ENCODE measurements around the gene HSD17B4. TPM values are rescaled to one million over a fixed set of nuclear protein-coding genes. Genes with fewer than 3 reads are reported as not detected.

Gene HSD17B4
- total and polyA plus RNA-seq, 2 of the 13 experiments (the other 11 are each of a cell fraction or from before 2014, with no cell fraction given) = 178 to 399 TPM

DNA sequence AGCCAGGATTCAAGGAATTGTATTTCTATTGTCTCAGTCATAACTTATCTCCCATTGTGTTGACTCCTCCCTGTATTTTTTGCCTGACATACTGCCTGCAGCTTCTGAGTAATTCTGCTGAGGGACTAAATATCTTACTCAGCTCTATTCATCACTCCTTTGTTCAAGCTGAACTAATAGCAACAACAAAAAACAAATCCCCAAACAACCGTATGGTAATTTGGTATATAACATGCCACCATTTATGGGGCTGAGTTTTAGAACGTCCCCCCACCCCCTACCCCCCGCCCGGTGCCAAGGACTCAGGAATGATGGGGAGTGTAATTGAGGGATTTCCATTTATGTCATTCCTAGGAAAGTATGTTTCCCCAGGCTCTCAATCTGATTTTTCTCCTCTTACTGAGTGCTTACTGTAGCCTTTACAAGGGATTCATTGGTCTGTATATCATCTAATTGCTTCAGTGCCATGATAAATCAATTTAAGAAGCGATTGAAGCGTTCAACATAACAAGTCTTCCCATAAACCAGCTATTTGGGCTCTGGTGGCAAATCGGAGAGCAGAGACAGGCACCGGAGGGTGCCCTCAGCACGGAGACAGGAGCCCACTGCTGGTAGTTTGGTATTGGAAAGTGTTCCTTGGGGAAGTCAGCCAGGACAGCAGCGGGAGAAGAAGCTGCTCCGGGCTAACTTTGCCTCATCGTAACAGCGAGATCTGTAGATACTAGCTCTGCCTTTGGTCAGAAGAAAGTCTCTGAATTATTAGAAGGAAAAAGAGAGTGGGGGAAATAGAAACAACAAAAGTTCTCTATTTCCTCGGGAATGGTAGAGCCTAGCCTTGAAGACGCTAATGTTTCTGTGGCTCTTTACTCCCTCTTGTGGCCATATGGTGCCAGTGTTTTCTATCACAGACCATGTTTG, 40.7 kb upstream of the HSD17B4 start:
- Histone ChIP-seq H3K4me3 (replicated peaks in 1 of 3; ENCODE audit: insufficient read depth in 1 of 3, low read depth in 2 of 3, low read length in 3 of 3) (peak overlapping the region; percentile 44 to 61 (median 53)), H3K9me3 (ENCODE audit: low read length) (no peaks in the 10 kb centered on the region), H2AFZ (ENCODE audit: low read length) (peak overlapping the region; percentile 85), H3K36me3 (replicated peaks in 1 of 2; ENCODE audit: control insufficient read depth in 1 of 2, insufficient read depth in 2 of 2, low read length in 2 of 2) (no peaks in the 10 kb centered on the region), H3K27me3 (ENCODE audit: control insufficient read depth in 1 of 2, insufficient read depth in 2 of 2, low read length in 2 of 2) (0 out of 5 replicates have a peak, but pooled peaks cover 1 to 3% of the 10 kb centered on the region in 2 experiments), H3K9ac (ENCODE audit: insufficient read depth, low read depth, low read length) (peak overlapping the region; percentile 19; the same call in 1 of the 2 replicates), H3K4me2 (ENCODE audit: low read depth, low read length) (peak overlapping the region; percentile 91), H3K79me2 (ENCODE audit: insufficient read depth, low read length) (no peaks in the 10 kb centered on the region), H4K20me1 (ENCODE audit: insufficient read depth, low read length) (no peaks in the 10 kb centered on the region), H3K27ac (ENCODE audit: extremely low read length, insufficient read depth, low read length) (no peak overlapping the region), H3K4me1 (ENCODE audit: insufficient read depth, low read length) (peaks cover 15% of the 10 kb centered on the region)
- DNase-seq (ENCODE audit: low spot score) (peak; percentile 57), ATAC-seq (peak; percentile 93), FAIRE-seq (peak; percentile 74)
- in situ Hi-C loops (cut with HindIII; ENCODE audit: extremely low pct_ligation_motif_present, low pct_unique_long_range_greater_than_20kb) (loop anchor here (10.0 kb wide), 2 partner anchors 387 to 427 kb away; partner anchors contain the start of gene DTWD2), intact Hi-C loops (cut with micrococcal nuclease; ENCODE audit: unreplicated experiment) (loop anchor here (1.0 to 5.0 kb wide), 6 partner anchors 94 to 423 kb away; partner anchors contain the start of genes DMXL1 and DTWD2)
- ChIA-PET CTCF (ENCODE audit: low intra/inter-chr PET ratio, low total read pairs) (interaction anchor here (1.3 to 3.7 kb wide), 3 partner anchors 144 to 424 kb away, joined by 3 to 44 read pairs (median 14); partner anchors contain the start of gene DTWD2), POLR2A (no interaction called here)
- WGBS (ENCODE audit: low lambda C conversion rate) = 17% methylated on average over 15 of the region's 15 CpGs
- no TSS peak for BruUV-seq (replicated peaks)
- TF ChIP-seq SSRP1 (CRISPR knock-in tag; IDR thresholded peaks at IDR 0.05) (0 out of 2 replicates have a peak, but pooled peaks have one; percentile 33), ZNF564 (CRISPR knock-in tag; IDR thresholded peaks at IDR 0.05) (peak; percentile 58; the same call in 1 of the 2 replicates), NFE2L1 (CRISPR knock-in tag; IDR thresholded peaks at IDR 0.05; ENCODE audit: borderline replicate concordance) (no peak), ASH2L (IDR thresholded peaks at IDR 0.05; ENCODE audit: insufficient read length, low read depth, low read length) (peak; percentile 27), RAD21 (CRISPR knock-in tag; IDR thresholded peaks at IDR 0.05) (peak; percentile 79), STAG1 (CRISPR knock-in tag; IDR thresholded peaks at IDR 0.05) (peak; percentile 88), DPF2 (CRISPR knock-in tag; IDR thresholded peaks at IDR 0.05; ENCODE audit: borderline replicate concordance, low read depth) (no peak), ZNF263 (CRISPR knock-in tag; IDR thresholded peaks at IDR 0.05) (no peak), ZNF484 (CRISPR knock-in tag; IDR thresholded peaks at IDR 0.05; ENCODE audit: borderline replicate concordance, low read depth) (no peak), SMC3 (IDR thresholded peaks at IDR 0.05; ENCODE audit: low read length) (peak; percentile 80), NFATC3 (CRISPR knock-in tag; IDR thresholded peaks at IDR 0.05) (0 out of 2 replicates have a peak, but pooled peaks have one; percentile 19)
- TF ChIP-seq, protein P1, sequence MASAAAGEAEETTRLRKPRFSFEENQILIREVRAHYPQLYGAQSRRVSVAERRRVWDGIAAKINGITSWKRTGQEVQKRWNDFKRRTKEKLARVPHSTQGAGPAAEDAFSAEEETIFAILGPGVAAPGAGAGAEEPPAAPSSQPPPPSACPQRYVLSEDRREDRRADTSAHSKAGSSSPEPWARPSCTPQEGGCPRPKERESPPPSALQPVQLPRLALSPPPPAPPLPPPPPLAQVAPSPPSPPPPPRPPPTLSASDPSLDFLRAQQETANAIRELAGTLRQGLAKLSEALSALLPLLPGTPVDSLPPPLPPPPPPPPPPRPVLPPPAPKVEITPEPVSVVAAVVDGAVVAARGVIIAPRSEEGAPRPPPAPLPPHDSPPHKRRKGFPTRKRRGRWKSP (CRISPR knock-in tag; IDR thresholded peaks at IDR 0.05) = 0 out of 2 replicates have a peak, but pooled peaks have one; percentile 36
- TF ChIP-seq, protein P2, sequence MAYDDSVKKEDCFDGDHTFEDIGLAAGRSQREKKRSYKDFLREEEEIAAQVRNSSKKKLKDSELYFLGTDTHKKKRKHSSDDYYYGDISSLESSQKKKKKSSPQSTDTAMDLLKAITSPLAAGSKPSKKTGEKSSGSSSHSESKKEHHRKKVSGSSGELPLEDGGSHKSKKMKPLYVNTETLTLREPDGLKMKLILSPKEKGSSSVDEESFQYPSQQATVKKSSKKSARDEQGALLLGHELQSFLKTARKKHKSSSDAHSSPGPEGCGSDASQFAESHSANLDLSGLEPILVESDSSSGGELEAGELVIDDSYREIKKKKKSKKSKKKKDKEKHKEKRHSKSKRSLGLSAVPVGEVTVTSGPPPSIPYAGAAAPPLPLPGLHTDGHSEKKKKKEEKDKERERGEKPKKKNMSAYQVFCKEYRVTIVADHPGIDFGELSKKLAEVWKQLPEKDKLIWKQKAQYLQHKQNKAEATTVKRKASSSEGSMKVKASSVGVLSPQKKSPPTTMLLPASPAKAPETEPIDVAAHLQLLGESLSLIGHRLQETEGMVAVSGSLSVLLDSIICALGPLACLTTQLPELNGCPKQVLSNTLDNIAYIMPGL (CRISPR knock-in tag; IDR thresholded peaks at IDR 0.05; ENCODE audit: borderline replicate concordance in 1 of 2, low read depth in 1 of 2) = peak; percentile 55 to 84; a peak in 3 of 4 replicates
- TF ChIP-seq, protein P3, sequence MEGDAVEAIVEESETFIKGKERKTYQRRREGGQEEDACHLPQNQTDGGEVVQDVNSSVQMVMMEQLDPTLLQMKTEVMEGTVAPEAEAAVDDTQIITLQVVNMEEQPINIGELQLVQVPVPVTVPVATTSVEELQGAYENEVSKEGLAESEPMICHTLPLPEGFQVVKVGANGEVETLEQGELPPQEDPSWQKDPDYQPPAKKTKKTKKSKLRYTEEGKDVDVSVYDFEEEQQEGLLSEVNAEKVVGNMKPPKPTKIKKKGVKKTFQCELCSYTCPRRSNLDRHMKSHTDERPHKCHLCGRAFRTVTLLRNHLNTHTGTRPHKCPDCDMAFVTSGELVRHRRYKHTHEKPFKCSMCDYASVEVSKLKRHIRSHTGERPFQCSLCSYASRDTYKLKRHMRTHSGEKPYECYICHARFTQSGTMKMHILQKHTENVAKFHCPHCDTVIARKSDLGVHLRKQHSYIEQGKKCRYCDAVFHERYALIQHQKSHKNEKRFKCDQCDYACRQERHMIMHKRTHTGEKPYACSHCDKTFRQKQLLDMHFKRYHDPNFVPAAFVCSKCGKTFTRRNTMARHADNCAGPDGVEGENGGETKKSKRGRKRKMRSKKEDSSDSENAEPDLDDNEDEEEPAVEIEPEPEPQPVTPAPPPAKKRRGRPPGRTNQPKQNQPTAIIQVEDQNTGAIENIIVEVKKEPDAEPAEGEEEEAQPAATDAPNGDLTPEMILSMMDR (CRISPR knock-in tag; IDR thresholded peaks at IDR 0.05) = peak; percentile 87
- TF ChIP-seq, protein P4, sequence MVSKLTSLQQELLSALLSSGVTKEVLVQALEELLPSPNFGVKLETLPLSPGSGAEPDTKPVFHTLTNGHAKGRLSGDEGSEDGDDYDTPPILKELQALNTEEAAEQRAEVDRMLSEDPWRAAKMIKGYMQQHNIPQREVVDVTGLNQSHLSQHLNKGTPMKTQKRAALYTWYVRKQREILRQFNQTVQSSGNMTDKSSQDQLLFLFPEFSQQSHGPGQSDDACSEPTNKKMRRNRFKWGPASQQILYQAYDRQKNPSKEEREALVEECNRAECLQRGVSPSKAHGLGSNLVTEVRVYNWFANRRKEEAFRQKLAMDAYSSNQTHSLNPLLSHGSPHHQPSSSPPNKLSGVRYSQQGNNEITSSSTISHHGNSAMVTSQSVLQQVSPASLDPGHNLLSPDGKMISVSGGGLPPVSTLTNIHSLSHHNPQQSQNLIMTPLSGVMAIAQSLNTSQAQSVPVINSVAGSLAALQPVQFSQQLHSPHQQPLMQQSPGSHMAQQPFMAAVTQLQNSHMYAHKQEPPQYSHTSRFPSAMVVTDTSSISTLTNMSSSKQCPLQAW (CRISPR knock-in tag; IDR thresholded peaks at IDR 0.05) = 0 out of 2 replicates have a peak, but pooled peaks have one; percentile 29
